ENCODE results near the gene IL2RA.
"Not testable (repeated sequence)": the region's sequence is repeated elsewhere in the genome, so short reads cannot be mapped to it uniquely, and the experiment has no call there.

GRCh38 chr10:6107616-6108015 lies 45.4 kb upstream of the IL2RA start:
- not testable (repeated sequence) for TF ChIP-seq POLR2A (IDR thresholded peaks at IDR 0.05)
- TF ChIP-seq, protein P1, sequence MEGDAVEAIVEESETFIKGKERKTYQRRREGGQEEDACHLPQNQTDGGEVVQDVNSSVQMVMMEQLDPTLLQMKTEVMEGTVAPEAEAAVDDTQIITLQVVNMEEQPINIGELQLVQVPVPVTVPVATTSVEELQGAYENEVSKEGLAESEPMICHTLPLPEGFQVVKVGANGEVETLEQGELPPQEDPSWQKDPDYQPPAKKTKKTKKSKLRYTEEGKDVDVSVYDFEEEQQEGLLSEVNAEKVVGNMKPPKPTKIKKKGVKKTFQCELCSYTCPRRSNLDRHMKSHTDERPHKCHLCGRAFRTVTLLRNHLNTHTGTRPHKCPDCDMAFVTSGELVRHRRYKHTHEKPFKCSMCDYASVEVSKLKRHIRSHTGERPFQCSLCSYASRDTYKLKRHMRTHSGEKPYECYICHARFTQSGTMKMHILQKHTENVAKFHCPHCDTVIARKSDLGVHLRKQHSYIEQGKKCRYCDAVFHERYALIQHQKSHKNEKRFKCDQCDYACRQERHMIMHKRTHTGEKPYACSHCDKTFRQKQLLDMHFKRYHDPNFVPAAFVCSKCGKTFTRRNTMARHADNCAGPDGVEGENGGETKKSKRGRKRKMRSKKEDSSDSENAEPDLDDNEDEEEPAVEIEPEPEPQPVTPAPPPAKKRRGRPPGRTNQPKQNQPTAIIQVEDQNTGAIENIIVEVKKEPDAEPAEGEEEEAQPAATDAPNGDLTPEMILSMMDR (IDR thresholded peaks at IDR 0.05) = not testable (repeated sequence)
